Stimulated activated CD8-positive, alpha-beta memory T cell treated with anti-CD3 and anti-CD28 coated beads, Interleukin-4, amount 100 ng/mL, for 48 hours (primary cell): ENCODE data around the gene PAK4.
"Not testable (repeated sequence)": the region's sequence is repeated elsewhere in the genome, so short reads cannot be mapped to it uniquely, and the experiment has no call there.

ENCODE experiments used
- DNase-seq: peaks from one replicate; pipeline ENCODE4 v3.0.0-alpha.2; 2020

PAK4 gene

DNA sequence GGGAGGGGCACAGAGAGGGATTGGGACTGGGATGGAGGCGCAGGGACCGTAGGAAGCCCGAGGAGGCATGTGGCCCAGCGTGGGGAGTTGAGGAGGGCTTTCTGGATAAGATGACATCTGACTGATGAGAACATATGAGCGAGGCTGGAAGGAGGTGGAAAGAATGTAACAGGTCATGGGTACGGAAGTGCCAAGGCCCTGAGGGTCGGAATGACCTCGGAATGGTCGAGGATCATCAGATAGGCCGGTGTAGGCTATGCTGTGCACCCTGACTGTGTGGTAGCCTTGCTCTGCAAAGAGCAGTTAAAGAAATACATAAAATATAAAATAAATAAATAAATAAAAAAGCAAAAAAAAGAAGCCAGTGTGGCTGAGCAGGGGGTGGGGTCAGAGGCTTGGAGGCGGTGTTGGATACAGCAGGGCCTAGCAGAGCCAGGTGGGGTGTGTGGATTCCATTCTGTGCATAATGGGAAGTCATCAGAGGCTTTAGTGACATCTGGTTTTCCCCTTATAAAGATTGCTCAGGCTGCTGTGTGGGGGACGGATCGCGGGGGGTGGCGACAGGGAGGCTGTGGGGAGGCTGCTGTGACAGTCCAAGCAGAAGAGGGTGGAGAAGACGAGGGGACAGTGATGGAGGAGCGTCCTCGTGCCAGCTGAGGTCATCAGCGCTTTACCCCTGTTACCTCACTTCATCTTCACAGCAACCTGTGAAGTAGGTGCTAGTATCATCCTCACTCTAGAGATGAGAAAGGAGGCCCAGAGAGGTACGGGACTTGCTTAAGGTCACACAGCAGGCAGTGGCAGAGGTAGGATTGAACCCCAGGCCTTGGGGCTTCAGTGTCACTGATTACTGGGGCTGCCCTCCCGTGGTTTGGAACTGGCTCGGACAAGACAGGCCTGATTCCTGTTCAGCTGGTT is 5.0 kb downstream of the PAK4 start:
- DNase-seq: no peak

DNA sequence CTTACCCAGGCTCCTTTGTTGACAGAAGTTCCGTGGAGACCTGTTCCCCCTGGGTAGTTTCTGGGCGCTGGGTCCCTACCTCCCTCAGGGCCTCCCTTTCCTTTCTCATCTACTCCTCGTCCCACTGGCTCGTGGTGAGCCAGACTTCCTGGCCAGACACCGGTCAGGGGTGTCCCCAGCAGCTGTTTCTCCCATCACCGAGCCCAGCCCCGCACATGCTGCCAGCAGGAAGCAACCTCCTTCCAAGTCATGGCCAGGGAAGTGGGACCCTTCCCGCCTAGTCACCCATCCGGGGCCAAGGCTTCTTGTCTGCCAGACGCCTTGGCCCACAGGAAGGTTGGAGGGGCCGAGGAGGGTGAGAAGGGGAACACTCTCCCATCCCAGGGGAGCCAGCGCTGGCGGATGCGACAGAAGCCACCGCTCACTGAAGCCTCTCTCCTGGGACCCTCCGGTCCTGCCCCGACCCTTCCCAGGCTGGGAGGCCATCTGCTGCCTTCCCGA is 5.7 kb downstream of the PAK4 start:
- DNase-seq: no peak

DNA sequence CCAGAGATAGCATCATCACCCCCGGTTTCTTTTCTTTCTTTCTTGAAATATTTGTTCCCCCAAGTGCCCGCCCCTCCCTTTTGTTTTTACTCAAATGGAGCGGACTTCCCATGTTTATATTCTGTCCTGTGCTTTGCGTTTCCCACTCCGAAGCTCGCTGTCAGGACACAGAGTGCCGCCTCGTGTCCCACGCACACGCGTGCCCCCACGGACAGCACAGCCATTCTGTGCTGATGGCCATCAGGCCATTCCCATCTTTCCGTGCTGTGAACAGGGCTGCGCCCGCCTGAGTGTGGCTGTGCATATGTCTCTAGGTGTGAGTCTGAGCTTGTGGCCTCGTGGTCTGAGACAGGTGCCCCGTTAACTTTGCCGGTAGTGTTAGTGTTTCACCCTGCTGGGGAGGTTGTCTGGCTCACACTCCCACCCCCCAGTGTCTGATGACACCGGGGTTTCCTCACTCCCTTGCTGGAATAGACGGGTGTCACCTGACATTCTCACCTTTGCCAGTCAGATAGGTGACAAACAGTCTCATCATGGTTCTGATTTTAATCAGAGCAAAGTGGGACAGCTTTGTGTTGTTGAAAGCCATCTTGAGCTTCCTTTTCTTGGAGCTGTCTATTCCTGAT is 6.9 kb downstream of the PAK4 start:
- peak; percentile 30 for DNase-seq

DNA sequence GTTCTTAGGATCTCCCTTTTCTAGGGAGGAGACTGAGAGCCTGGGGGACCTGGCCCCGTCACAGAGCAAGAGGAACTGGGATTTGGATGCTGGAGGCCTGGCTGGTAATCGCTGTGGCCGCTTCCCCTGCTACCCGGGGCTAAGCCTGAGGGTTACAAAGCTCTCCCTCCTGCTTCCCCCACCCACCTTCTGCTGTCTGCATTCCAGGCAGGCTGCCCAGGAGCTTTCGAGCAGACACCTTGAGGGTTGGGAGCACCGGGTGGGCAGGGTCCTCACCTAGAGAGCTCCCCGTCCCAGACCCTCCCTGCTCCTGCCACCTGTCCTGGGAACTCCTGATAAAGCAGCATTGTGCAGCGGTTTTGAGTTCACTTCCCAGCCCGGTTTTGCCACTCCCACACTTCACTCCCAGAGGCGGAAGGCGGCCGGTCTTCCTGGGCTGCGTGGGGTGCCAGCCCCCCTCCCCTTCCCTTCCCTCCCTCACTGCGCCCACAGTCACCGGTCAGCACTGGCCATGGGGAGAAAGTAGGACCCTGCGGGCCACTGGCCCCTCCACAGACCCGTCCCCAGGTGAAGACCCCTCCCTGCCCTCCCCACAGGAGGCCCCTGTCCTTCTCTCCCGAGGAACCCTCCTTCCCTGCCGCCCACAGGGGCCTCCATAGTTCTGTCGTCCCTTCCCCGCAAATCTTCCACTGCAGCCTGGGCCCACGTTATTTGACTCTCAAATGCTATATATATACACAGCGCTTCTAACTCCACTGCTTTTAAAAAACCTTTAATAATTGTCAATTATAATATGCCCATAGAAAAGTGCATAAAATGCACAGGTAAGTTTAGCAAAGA is 8.1 kb downstream of the PAK4 start:
- DNase-seq: no peak

DNA sequence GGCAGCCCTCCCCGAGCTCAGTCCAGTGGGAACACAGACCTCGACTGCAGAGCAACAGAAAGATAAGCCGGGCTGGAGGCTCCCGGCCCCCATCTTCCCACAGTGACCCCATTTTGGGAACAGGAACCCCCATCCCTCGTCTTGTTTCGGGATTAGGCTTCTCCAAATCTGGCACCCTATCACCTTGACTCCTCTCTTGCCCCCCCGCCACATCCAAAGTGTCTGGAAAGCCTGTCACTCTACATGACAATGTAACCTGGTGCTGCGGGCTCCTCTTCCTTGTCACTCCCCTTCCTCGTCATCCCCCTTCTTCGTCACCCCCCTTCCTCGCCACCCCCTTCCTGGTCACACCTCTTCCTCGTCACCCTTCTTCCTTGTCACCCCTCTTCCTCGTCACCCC is 10.1 kb downstream of the PAK4 start:
- DNase-seq: no peak

DNA sequence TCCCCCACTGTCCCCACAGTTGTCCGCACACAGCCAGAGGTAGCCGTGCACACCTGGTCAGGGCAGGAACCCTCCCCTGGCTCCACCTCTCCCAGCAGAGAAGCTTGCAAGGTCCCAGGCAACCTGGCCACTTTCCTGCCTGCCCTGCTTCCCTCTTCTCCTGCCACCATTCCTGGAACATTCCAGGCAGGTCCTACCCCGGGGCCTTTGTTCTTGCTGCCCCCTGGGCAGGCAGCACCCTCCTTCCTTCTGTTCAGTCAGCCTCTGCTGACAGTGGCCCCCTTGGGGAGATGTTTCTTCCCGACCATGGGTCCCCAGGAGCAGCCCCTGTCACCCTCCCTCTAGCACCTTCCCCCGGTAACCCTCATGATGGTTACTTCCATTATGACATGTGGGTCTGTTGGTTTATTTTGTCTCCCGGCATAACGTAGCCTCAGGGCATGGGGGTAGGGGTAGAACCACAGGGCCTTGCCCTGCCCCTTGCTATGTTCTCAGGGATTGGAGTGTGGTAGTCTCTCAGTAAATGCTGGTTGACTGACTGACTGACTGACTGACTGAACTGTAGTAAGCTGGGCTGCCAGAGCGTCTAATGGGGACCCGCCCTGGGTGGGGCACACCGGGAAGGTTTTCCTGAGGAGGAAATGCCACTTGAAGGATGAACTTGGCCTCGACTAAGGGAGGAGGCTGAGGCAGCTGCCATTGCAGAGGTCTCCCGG is 10.8 kb downstream of the PAK4 start:
- no peak for DNase-seq

DNA sequence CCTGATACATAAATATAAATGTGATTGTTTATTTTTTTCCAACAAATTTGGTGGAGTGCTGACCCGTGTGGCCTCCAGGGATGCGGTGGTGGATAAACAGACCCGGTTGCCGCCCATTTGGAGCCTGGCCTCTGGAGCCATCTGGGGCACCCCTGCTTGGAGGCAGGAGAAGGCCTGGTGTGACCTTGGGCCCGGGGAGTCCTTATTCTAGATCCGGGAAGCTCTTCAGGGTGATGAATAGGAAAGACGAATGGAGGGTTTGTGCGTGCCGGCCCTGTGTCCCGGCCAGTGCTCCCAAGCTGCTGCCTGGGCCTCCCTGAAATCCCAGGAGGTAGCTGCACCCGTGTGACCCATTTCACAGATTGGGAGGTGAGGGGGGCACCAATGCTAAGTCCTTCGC is 11.5 kb downstream of the PAK4 start:
- DNase-seq: no peak

DNA sequence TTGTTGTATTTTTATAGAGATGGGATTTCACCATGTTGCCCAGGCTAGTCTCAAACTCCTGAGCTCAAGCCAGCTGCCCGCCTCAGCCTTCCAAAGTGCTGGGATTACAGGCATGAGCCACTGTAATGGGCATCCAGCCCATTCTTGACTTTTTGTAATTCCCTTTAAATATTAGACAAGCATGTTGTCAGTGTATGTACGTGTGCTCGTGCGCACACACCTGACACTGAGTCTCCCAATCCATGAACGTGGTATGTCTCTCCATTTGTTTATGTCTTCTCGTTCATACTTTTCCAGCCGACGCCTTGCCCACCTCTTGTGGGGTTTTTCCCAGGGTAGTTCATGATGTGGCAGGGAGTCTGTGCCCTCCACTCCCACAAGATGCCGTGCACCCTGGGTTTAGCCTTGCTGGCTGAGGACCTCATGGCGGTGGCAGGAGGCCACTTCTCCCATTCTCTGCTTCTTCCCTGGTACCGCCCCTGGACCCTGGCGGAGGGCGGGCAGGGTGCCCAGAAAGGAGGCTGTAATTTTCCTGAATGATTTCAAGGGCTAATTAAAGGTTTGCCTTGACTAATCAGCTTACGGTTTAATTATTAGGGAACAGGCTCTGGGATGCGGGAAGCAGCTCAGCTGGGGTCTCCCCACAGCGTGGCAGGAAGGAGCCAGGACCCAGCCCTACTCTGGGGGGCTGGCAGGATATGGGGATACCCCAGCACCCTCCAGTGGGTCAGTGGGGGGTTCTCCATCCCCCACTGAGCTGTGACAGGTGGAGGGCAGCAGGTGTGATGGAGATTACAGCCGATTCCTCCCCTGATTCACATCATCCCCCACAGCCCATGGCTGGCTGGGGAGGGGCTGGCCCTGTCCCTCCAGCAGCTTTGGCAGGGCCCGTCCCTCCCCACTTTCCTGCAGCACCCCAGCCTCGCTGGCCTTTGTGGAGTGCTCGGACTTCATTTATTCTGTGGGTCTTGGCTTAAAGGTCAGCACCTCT is 12.9 kb downstream of the PAK4 start:
- DNase-seq: no peak

DNA sequence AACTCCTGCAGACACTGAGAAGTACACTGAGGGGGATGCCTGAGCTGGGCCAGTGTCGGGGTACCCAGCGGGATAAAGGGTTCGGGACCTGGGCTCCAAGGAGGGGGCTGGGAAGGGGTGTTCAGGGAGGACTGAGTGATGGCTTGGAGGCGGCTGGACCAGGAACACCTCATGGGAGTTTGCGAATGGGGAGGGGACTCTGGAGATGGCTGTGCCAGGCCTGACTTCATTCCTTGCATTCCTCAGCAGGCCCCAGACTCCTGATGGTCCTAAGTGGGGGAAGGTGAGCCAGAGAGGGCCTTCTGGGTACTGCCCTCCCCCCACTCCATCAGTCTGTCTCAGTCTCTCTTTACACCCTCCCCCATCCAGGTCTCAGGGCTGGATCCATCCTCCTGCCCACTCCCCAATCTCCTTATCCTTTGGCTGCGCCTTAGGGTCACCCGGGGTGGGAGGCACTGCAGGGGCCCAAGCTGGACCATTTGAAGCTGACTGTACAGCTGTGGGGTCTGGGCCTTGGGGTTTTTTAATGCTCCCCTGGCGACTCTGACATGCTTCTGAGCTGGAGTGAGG is 13.8 kb downstream of the PAK4 start:
- no peak for DNase-seq

DNA sequence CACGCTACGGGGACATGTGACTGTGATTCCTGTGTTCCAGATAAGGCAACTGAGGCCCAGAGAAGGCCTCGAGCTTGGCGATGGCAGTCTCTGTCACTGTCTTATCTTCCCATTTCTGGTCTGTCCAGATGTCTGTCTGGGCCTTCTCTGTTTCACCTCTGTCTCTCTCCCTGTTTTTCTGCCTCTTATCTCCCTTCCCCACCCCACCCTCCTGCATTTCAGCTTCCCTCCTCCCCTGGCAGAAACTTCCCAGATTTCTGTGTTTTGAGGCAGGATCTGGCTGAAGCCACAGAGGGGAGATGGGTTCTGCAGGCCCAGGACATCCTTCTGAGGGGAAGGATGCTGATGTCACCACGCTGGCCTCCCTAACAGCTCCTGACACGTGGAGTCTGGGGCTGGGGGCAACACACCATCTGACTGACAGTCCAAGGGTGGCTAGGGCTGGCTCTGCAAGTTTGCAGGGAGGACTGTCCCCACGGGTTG is 14.4 kb downstream of the PAK4 start:
- DNase-seq: no peak

DNA sequence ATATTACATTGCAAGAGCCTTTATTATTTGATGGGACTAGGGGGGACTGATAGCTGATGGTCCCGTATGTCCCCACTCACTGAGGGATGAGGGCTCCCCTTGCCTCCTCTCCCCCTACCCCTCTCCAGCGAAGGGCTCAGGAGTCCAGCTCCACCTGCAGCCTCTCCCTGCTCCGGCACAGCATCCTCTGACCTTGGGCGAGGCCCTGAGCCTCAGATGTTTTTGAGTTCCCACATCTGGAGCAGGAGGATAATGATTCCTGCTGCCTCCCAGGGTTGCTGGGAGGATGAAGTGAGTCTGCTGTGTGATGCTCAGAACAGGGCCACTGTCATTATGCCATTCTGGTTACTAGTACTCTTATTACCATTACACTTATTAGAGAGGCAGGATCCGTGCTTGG is 15.0 kb downstream of the PAK4 start:
- no peak for DNase-seq

DNA sequence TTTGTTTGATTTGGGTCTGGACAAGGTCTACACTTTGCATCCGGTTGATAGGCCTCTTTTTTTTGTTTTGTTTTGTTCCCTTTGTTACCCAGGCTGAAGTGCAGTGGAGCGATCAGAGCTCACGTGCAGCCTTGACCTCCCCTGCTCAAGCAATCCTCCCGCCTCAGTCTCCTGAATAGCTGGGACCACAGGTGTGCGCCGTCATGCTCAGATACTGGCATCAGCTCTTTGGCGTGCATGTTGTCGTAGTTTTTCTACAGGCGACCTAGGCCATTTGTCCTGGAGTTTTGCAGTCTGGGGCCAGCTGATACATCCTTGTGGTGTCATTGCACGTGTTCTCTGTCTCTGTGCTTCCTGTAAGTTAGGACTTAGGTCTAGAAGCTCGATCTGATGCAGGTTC is 16.3 kb downstream of the PAK4 start:
- DNase-seq: no peak

DNA sequence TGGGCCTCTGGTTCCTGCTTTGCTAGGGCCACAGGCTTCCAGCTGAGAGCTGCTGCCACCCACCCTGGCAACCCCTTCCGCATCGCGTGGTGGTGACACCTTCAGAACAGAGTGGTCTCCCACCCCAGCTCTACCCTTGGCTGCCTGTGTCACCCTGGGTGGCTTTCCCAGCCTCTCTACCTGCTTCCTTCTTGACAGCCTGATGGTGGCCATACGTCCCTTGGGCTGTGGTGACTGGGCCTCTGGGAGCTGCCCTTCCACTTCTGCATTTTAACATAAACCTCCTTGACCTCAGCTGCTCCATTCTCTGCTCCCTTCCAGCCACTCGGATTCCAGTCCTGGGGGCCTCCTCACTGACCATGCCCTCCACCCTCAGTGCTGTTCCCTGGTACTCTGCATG is 17.0 kb downstream of the PAK4 start:
- DNase-seq: no peak

DNA sequence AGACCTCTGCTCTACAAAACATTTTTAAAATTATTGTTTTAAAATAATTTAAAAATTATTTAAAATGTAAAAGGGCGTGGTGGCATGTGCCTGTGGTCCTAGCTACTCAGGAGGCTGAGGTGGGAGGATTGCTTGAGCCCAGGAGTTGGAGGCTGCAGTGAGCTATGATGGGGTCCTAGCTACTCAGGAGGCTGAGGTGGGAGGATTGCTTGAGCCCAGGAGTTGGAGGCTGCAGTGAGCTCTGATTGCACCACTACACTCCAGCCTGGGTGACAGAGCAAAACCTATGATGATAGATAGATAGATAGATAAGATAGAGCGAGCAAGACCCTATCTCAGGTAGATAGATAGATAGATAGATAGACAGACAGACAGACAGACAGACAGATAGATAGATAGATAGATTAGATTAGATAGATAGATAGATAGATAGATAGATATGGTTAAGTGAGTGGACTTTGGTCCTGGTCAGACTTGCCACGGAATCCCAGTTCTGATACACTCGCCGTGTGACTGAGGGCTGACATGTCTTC is 18.2 kb downstream of the PAK4 start:
- not testable (repeated sequence) for DNase-seq

DNA sequence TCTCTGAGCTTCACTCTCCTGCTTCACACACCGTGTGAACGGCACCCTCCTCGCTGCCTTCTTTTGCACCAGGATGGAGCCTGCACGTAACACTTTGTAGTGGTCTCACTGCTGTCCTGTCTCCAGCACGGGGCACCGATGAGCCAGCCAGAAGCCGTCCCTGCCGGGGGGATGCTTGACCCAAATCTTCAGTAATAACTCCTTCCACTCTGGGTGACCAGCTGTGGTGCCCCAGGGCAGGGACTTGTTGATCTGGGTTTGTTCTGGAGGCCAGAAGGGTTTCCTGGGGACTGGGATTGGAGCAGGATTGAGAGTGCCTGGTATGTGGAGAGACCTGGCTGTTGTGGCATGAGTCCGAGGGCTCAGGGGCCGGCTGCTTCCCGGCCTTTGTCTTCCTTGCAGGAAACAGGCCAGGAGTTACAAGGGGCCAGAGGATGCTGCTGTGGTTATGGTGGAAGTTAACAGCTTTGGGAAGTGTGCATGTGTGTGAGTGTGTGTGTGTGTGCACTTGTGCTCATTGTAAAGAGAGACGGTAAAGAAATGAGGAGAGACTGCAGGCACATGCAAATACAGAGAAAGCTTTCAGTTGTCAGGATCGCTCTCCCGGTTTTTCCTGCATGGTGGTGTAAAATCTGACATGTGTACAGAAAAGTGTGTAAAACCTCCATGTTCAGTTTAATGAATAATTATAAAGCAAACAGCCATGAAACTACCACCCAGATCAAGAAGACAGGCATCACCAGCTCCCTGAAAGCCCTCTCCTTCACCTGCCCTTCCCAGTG is 18.9 kb downstream of the PAK4 start:
- DNase-seq: no peak

DNA sequence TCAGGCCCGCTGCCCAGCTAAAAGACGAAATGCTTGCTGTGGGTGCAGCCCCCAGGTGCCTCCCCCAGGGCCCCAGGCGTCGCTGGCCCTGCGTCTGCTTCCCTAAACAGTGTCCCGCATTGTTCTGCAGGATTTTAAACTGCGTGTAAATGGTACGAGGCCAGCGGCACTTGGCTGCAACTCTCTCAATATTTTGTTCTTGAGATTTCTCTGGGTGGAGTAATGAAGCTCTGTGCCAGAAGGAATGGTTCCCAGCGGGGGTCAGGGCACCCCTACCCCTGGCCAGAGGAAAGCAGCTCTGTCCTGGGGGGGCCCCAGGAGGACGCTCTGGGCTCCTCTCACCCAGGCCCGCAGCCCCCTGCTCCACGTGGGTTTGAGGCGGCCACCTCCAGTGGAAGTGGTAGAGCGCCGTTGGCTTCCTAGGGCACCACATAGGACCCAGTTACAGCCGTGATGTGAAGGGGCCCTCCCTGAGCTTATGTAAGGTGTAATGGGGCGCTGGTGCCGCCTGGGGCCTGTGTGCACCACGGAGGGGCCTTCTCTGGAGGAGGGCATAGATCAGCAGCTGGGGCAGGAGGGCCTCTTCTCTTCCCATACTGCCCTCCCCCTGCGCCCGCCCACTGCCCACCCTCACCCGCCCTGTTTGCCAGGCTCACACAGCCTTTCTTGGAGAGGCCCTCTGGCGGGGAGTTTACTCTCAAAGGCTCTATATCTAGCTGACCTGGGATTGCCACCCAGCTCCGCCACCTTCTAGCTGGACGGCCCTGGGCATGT is 19.8 kb downstream of the PAK4 start:
- DNase-seq: no peak

DNA sequence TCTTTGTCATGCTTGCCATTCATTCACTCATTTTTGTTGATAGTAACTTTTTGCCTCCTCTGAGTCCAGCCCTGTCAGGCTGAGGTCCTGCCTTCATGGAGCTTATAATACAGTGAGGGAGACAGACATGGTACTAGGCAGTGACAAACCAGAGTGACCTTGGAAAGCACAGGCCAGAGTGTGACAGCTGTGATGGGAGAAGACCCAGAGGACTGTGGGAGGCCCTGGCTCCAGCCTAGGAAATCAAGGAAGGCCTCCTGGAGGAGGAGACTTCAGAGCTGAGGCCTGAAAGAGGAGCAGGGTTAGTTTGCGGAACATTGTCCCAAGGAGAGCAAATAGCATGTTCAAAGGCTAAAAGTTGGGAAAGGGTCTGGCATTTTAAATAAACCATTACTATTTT is 20.5 kb downstream of the PAK4 start:
- no peak for DNase-seq

DNA sequence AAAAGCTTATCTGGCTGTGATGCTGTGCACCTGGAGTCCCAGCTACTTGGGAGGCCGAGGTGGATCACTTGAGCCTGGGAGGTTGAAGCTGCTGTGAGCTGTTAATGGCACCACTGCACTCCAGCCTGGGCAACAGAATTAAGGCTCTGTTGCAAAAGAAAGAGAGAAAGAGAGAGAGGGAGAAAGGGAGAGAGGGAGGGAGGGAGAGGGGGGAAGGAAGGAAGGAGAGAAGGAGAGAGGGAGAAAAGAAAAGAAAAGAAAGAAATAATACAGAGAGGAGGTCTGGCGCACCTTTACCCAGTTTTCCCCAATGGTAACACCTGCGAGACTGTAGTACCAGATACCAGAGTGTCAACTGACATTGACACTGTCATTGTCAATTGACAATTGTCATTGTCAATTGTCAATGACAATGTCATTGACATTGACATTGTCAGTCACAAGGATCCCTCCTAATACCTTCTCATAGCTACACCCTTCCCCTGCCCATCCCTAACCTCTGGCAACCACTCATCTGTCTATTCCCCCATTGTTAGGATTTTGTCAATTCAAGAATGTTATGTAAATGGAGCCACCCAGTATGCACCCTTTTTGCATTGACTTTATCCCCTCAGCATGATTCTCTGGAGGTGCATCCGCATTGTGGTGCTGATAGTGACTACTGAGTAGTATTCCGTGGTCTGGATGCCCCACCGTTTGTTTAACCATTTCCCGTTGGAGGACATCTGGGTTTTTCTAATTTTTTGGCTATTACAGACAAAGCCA is 21.3 kb downstream of the PAK4 start:
- no peak for DNase-seq
